Stimulated activated CD8-positive, alpha-beta memory T cell treated with anti-CD3 and anti-CD28 coated beads, Interleukin-15, amount 100 ng/mL, for 48 hours (primary cell): ENCODE data around the gene TRIM17.
A peak's percentile ranks its signal among the peaks of the same experiment; 100 is the strongest.

ENCODE experiments used
- DNase-seq, 2 donors: peaks; one replicate each; pipeline ENCODE4 v3.0.0-alpha.2; 2020; ENCODE audit warnings: low read depth in 2 of 2

Gene TRIM17

GRCh38 chr1:228378090-228378872 lies 38.4 kb downstream of the TRIM17 start:
- peak; percentile 21 to 45 for DNase-seq

- no peak for DNase-seq
These were observed 39.0 kb downstream of the TRIM17 start for GRCh38 chr1:228377664-228378089.

- DNase-seq: no peak
These were observed 39.7 kb downstream of the TRIM17 start for GRCh38 chr1:228376651-228377631.

DNA sequence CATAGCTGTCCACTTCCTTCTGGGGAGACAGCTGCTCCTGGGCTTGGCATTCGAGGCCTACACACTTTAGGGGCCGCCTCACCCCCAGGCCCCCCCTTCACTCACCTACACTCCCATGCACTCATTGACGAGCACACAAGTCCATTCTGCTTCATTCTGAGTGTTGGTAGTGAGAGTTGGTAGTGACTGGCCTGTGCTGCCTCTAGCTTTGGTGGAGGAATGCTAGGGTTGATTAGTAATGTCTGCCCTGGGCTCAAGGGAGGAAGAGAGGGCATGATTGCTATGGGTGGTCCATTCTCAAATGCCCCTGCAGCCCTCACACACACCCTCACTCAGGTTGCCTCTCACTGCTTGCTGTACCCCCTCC lies 40.4 kb downstream of the TRIM17 start:
- no peak for DNase-seq

DNA sequence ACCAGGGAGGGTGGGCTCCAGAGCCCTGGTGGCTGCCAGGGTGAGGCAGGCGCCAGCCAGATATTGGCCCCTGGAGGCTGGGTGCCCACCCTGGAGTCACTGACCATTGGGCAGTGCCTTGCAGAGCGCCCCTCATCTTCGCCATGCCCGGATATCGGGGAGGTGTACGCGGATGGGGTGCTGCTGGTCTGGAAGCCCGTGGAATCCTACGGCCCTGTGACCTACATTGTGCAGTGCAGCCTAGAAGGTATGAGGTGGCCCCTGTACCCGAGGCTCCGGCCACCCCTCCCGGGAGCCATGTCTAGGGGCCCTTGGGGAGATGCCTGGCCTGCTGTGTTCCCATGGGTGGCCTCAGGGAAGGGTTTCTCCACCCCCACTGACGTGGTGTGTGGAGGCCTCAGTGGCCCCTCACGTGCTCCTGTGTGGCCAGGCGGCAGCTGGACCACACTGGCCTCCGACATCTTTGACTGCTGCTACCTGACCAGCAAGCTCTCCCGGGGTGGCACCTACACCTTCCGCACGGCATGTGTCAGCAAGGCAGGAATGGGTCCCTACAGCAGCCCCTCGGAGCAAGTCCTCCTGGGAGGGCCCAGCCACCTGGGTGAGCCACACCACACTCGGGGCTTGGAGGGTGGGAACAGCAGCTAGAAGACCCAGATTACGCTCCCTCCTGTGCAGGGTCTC lies 40.9 kb downstream of the TRIM17 start:
- DNase-seq: no peak

DNA sequence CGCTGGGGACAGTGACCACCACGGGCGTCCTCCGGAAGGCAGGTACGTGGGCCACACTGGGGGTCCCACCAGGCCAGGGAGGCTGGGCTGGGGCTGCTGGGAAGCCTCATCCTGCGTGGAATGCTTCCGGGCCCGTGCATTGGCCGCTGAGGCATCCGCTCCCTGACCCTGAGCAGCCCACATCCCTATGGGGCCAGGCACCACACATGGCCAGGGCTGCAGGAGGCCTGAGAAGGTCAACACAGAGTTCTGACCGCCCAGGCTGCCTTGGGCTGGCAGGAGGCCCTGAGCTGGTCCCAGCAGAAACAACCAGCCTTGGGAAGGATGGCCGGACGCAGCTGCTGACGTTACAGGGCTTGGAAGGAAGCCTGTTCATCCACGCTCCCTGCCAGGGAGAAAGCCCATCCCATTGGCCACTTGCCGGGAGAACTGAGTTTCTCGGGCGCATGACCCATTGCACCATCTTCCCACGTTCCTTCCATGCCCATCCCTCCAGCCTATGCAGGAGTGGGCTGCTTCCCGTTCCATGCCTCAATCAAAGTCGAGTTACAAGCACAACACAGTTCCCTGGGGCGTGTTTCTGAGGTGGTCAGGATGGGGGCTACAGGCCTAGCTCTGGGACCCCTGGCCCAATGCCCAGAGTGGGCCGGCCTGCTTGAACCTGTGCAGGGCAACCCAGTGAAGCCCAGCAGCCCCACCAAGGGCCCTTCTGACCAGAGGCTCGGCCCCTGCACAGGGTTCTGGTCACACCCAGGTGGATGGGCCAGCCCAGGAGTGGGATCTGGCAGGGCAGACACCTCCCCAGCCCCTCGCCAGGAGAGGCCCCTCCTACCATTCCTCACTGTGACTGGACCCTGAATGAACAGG lies 41.7 kb downstream of the TRIM17 start:
- DNase-seq: no peak

DNA sequence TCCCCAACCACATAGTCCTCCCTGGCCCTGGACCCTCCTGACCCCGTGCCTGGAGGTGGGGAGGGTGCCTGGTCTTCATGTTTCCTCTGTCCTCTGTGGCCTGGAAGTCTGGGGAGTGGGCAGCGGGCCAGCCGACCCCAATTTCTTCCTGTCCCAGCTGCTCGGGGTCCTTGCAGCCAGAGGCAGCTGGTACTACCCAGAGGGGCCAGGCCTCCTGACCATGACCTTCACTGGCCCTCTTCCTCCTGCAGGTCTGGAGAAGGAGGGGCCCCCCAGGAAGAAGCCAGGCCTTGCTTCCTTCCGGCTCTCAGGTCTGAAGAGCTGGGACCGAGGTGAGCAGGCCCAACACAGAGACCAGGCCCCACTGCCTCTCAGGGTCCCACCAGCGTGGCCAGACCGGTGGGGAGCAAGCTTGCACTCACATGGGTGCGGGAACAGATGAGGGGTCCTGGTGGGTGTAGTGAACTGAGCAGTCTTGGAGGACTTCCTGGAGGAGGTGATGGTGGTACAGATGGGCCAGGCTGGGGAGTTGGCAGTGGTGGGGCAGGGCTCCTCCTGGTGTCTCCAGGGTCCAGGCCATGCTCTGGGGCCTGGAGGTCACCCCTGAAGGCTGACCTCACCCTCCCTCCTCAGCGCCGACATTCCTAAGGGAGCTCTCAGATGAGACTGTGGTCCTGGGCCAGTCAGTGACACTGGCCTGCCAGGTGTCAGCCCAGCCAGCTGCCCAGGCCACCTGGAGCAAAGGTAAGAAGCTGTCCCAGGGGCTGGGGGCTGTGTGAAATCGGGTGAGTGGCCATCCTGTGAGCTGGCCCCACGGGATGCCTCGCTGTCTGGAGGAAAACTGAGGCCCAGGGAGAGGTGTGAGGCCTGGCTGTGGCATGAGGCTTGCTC lies 42.7 kb downstream of the TRIM17 start:
- DNase-seq: no peak

- DNase-seq: no peak
These were observed 43.5 kb downstream of the TRIM17 start for GRCh38 chr1:228373004-228373680.

- no peak for DNase-seq
These were observed 44.3 kb downstream of the TRIM17 start for GRCh38 chr1:228372183-228373003.

DNA sequence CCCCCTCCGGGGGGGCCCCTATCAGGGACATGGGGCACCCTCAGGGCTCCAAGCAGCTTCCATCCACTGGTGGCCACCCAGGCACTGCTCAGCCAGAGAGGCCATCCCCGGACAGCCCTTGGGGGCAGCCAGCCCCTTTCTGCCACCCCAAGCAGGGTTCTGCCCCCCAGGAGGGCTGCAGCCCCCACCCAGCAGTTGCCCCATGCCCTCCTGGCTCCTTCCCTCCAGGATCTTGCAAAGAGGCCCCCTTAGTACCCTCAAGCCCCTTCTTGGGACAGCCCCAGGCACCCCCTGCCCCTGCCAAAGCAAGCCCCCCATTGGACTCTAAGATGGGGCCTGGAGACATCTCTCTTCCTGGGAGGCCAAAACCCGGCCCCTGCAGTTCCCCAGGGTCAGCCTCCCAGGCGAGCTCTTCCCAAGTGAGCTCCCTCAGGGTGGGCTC lies 44.9 kb downstream of the TRIM17 start:
- DNase-seq: no peak

- DNase-seq: no peak
These were observed 45.5 kb downstream of the TRIM17 start for GRCh38 chr1:228370941-228371740.

DNA sequence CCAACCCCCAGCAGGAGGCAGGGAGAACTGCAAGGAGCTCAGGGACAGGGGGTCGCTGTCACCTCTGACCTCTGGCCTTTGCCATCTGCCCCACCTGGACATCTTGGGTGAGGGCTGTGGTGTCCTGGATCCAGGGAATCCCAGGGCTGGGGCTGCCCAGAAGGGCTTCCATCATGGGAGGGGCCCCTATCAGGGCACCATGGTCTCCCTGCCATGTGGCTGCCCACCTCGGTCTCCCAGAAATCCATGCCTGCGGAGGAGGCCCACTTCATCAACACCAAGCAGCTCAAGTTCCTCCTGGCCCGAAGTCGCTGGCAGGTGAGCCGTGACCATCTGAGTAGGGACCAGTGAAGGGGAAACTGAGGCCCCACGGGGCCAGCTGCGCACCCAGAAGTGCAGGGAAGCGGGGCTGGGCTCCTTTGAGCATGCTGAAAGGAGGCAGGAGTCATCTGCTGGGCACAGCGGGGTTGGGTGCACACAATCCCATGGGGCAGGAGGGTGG lies 46.2 kb downstream of the TRIM17 start:
- DNase-seq: no peak

DNA sequence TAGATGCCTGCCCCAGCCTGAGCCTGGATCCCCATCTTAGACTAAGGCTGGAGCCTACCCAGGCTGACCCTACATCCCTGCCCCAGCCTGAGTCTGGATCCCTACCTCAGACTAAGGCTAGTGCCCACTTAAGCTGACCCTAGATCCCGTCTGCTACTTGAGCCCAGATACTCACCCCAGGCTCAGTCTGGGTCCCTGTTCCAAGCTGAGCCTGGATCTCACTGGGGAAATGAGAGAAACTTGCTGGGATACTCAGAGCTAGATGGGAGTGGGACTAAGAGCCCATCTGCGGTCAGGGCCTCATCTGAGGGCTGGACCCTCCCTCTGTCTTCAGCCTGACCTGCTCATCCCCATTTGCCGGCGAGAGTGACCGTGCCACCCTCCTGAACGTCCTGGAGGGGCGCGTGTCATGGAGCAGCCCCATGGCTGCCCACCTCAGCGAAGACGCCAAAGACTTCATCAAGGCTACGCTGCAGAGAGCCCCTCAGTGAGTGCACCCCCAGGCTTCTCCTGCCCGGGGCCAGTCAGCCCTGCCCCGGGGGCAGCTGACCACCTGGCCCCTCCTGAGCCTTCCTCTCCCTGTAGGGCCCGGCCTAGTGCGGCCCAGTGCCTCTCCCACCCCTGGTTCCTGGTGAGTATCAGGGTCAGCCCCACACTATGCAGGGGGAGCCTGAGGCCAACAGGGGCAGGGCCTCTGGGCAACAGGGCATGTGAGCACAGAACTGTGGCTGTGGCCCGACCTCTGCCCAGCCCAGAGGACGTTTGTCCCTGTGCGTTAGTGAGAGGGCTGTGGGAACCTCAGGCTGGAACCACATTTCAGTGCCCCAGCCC lies 46.8 kb downstream of the TRIM17 start:
- DNase-seq: no peak

DNA sequence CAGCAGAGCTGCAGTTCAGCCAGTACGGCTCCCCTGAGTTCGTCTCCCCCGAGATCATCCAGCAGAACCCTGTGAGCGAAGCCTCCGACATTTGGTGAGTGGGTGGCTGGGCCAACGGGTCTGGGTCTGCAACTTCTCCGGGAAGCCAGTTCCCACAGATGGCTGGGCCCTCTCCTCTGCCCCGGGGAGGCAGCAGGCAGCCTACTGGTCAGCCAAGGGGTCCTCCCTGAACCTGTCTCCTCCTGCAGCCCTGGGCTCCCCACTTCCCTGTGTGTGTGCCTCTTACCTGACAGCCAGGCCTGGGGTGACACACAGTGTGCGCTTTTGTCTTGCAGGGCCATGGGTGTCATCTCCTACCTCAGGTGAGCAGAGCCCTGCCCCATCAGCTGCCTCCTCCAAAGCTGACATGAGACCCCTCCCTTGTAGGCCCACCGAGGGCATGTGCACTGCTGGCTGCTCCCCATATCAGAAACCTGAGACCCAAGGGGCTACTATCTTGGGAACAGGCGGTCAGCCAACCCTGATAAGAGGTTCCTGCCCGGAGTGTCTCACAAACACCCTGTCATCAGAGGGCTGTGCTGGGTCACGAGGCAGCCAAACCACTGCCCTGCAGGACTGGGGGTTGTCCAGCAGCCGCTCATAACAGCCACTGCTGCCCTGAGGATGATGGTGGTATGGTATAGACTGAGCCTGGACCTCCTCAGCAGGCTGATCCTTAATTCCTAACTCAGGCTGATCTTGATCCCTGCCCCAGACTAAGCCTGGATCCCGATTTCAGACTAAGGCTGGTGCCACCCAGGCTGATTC lies 47.7 kb downstream of the TRIM17 start:
- no peak for DNase-seq
